Thyroid gland (tissue), 4 donors: ENCODE results near the gene ZNF215. TPM values are rescaled to one million over a fixed set of nuclear protein-coding genes. Genes with fewer than 3 reads are reported as not detected.
A peak's percentile ranks its signal among the peaks of the same experiment; 100 is the strongest.
"Not testable (repeated sequence)": the region's sequence is repeated elsewhere in the genome, so short reads cannot be mapped to it uniquely, and the experiment has no call there.

Experiments used
- DNase-seq, 2 donors: peaks; one replicate each; pipeline ENCODE4 v3.0.0-alpha.2; 2019
- H3K27ac ChIP-seq, 3 donors: fragments of 200-600 bp; sonication (generic); 1 replicate in 2 of 3; 2 replicates in 1 of 3; pipeline ENCODE4 v1.5.1; 2016 to 2019; ENCODE audit warnings: mild to moderate bottlenecking in 1 of 3, moderate library complexity in 1 of 3
- H3K27me3 ChIP-seq: fragments of 200-600 bp; sonication (generic); one replicate; pipeline ENCODE4 v1.5.1; 2019
- H3K36me3 ChIP-seq, 2 donors: fragments of 200-600 bp; sonication (generic); one replicate each; pipeline ENCODE4 v1.5.1; 2016 to 2019
- H3K4me1 ChIP-seq, 2 donors: fragments of 200-600 bp; sonication (generic); one replicate each; pipeline ENCODE4 v1.5.1; 2017 to 2019
- H3K4me3 ChIP-seq, 3 donors: fragments of 200-600 bp; sonication (generic); replicated peaks in 1 of 3; 1 replicate in 2 of 3; 2 replicates in 1 of 3; pipeline ENCODE4 v1.5.1; 2016; ENCODE audit warnings: mild to moderate bottlenecking in 1 of 3
- H3K9me3 ChIP-seq: fragments of 200-600 bp; sonication (generic); one replicate; pipeline ENCODE4 v1.5.1; 2017
- POLR2A ChIP-seq, 2 donors: fragments of 450-650 bp; IDR thresholded peaks; one replicate each; pipeline ENCODE4 v1.6.1; 2017; ENCODE audit warnings: antibody characterized with exemption in 2 of 2, mild to moderate bottlenecking in 2 of 2, moderate library complexity in 1 of 2
- WGBS, 2 donors: methylation state at CpG; one replicate each; pipeline ENCODE4 v1.1.5; 2017; 5-methylcytosine and 5-hydroxymethylcytosine counted together
- intact Hi-C: fragments of 100-400 bp; cut with DNase I; formaldehyde crosslinking; loops from one replicate; pipeline ENCODE4 v1.15.1; 2023
- total RNA-seq, 4 donors: library from RNA; depleted of rRNA; stranded (reverse); fragments of >200 nt; gene quantifications; one replicate each; pipeline ENCODE4 v1.2.3, GENCODE V29; 2016
- TF ChIP-seq, protein P1 (sequence below), 6 experiments: fragments of 200-600 bp in 3 of 6; fragments of 450-650 bp in 3 of 6; sonication (generic) in 3 of 6; IDR thresholded peaks; one replicate each; pipeline ENCODE4 v1.5.1; 2016 to 2019; ENCODE audit warnings: antibody characterized with exemption in 6 of 6, mild to moderate bottlenecking in 2 of 6, inconsistent platforms in 1 of 6, moderate library complexity in 1 of 6

Gene ZNF215
- total RNA-seq, result 1 to 10 TPM; 1.7 to 3.5 (median 2.1) TPM

GRCh38 chr11:6926208-6927029, at the start of gene ZNF215:
ZNF215 (plus strand) TSS chr11:6926426; CDS start chr11:6932273, 5,847 bp downstream.
- Histone ChIP-seq H3K27me3 (no peaks in the 10 kb centered on the region), H3K9me3 (no peaks in the 10 kb centered on the region), H3K4me1 (peaks cover 4 to 7% of the 10 kb centered on the region in 2 donors), H3K36me3 (no peaks in the 10 kb centered on the region), H3K27ac (peak within 1 kb of the TSS in 1 of 3 donors; percentile 51), H3K4me3 (peak within 1 kb of the TSS in 2 of 3 donors; percentile 53 to 63)
- peak; percentile 59 to 70 for DNase-seq
- WGBS, 2 donors, result 1 to 5% methylated on average over 9 to 55 of the region's 61 CpGs
- intact Hi-C loops, result no loop called here
- TF ChIP-seq POLR2A (IDR thresholded peaks at IDR 0.05), result no peak
- TF ChIP-seq, protein P1, sequence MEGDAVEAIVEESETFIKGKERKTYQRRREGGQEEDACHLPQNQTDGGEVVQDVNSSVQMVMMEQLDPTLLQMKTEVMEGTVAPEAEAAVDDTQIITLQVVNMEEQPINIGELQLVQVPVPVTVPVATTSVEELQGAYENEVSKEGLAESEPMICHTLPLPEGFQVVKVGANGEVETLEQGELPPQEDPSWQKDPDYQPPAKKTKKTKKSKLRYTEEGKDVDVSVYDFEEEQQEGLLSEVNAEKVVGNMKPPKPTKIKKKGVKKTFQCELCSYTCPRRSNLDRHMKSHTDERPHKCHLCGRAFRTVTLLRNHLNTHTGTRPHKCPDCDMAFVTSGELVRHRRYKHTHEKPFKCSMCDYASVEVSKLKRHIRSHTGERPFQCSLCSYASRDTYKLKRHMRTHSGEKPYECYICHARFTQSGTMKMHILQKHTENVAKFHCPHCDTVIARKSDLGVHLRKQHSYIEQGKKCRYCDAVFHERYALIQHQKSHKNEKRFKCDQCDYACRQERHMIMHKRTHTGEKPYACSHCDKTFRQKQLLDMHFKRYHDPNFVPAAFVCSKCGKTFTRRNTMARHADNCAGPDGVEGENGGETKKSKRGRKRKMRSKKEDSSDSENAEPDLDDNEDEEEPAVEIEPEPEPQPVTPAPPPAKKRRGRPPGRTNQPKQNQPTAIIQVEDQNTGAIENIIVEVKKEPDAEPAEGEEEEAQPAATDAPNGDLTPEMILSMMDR (IDR thresholded peaks at IDR 0.05), result no peak

GRCh38 chr11:6876914-6877313, 49.3 kb upstream of the ZNF215 start:
- Histone ChIP-seq H3K27ac (no peak overlapping the region), H3K27me3 (no peaks in the 10 kb centered on the region), H3K36me3 (no peaks in the 10 kb centered on the region), H3K9me3 (no peaks in the 10 kb centered on the region), H3K4me3 (no peak overlapping the region), H3K4me1 (no peaks in the 10 kb centered on the region)
- DNase-seq, result no peak
- 88 to 97% methylated on average over 3 of the region's 3 CpGs for WGBS, 2 donors
- intact Hi-C loops, result no loop called here
- TF ChIP-seq, protein P1 (IDR thresholded peaks at IDR 0.05), result no peak
- no peak for TF ChIP-seq POLR2A (IDR thresholded peaks at IDR 0.05)

DNA sequence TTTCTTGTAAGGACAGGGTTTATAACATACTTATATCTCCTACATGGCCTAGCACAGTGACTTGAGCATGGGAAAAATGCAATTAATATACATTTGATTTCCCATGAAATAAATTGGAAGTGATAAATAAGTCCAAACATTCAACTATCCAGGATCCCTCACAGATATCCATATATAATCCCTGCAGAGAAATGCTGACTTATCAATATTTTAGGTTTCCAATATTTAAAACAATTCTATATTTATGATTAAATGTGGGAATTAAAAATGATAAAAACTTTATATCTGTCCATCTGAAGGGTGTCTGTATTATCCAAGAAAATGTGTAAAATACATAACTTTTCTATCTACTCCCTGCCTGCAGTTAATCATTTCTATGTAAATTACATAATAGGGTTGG, 43.5 kb upstream of the ZNF215 start:
- H3K27me3 ChIP-seq, result no peaks in the 10 kb centered on the region
- DNase-seq, result no peak
- no peaks in the 10 kb centered on the region for H3K36me3 ChIP-seq
- no peak overlapping the region for H3K27ac ChIP-seq
- TF ChIP-seq POLR2A (IDR thresholded peaks at IDR 0.05), result no peak
- TF ChIP-seq, protein P1 (IDR thresholded peaks at IDR 0.05), result no peak
- no peaks in the 10 kb centered on the region for H3K4me1 ChIP-seq
- H3K9me3 ChIP-seq, result no peaks in the 10 kb centered on the region
- no peak overlapping the region for H3K4me3 ChIP-seq
- intact Hi-C loops, result no loop called here

DNA sequence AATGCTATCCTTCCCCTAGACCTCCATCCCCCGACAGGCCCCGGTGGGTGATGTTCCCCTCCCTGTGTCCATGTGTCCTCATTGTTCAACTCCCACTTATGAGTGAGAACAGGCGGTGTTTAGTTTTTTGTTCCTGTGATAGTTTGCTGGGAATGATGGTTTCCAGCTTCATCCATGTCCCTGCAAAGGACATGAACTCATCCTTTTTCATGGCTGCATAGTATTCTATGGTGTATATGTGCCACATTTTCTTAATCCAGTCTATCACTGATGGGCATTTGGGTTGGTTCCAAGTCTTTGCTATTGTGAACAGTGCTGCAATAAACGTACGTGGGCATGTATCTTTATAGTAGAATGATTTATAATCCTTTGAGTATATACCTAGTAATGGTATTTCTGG, 38.5 kb upstream of the ZNF215 start:
- H3K4me3 ChIP-seq, H3K27ac ChIP-seq, H3K4me1 ChIP-seq, H3K27me3 ChIP-seq, H3K9me3 ChIP-seq, H3K36me3 ChIP-seq, DNase-seq, intact Hi-C loops: not testable (repeated sequence)
- 98% methylated on average over 5 of the region's 5 CpGs for WGBS, 2 donors

GRCh38 chr11:6888830-6889229, 37.4 kb upstream of the ZNF215 start:
- no peak overlapping the region for H3K27ac ChIP-seq
- no peak for DNase-seq
- H3K27me3 ChIP-seq, result no peaks in the 10 kb centered on the region
- no peaks in the 10 kb centered on the region for H3K4me1 ChIP-seq
- 92 to 96% methylated on average over 4 of the region's 4 CpGs for WGBS, 2 donors
- TF ChIP-seq POLR2A (IDR thresholded peaks at IDR 0.05), result no peak
- TF ChIP-seq, protein P1 (IDR thresholded peaks at IDR 0.05), result no peak
- no peak overlapping the region for H3K4me3 ChIP-seq
- no peaks in the 10 kb centered on the region for H3K9me3 ChIP-seq
- no peaks in the 10 kb centered on the region for H3K36me3 ChIP-seq
- intact Hi-C loops, result no loop called here
